Activated gamma-delta T cell (primary cell): ENCODE data around the gene DDX59.
A peak's percentile ranks its signal among the peaks of the same experiment; 100 is the strongest.

Experiments
- DNase-seq: peaks from one replicate; lab custom pipeline; 2025; lab: John Stamatoyannopoulos, UW

The DDX59 gene

GRCh38 chr1:200629876-200630514, 39.7 kb downstream of the DDX59 start:
- DNase-seq: no peak

- no peak for DNase-seq
Observed at GRCh38 chr1:200628223-200628881, 41.4 kb downstream of the DDX59 start.

- DNase-seq: no peak
Observed at GRCh38 chr1:200627575-200628222, 42.0 kb downstream of the DDX59 start.

GRCh38 chr1:200626853-200627534, 42.7 kb downstream of the DDX59 start:
- no peak for DNase-seq

- no peak for DNase-seq
Observed at GRCh38 chr1:200625381-200625824, 44.3 kb downstream of the DDX59 start.

GRCh38 chr1:200624679-200625335, 44.9 kb downstream of the DDX59 start:
- DNase-seq: no peak

- peak; percentile 80 for DNase-seq
Observed at GRCh38 chr1:200620273-200621131, 49.2 kb downstream of the DDX59 start, which contains the start of gene KIF14. Gene KIF14 (minus strand): TSS chr1:200620751. CDS start chr1:200618723, 2,028 bp downstream.

GRCh38 chr1:200619894-200620272, 49.8 kb downstream of the DDX59 start:
- DNase-seq: no peak

- DNase-seq: no peak
Observed at GRCh38 chr1:200610846-200611245, 58.9 kb downstream of the DDX59 start.

- no peak for DNase-seq
Observed at GRCh38 chr1:200602632-200603031, 67.1 kb downstream of the DDX59 start.
